HG03571 (cell line): Measurements from ENCODE around the gene CHD5.
"Not testable (repeated sequence)": the region's sequence is repeated elsewhere in the genome, so short reads cannot be mapped to it uniquely, and the experiment has no call there.

Experiments used
- ATAC-seq: cut with Tn5 transposase; IDR thresholded peaks from one replicate; pipeline ENCODE4 v1.9.1; 2021; ENCODE audit not compliant: unreplicated experiment

CHD5 gene

GRCh38 chr1:6180268-6180706, at the start of gene CHD5:
Gene CHD5 (minus strand): TSS chr1:6180321. CDS start chr1:6180023, 298 bp downstream.
- no peak for ATAC-seq

- ATAC-seq = no peak
Observed at GRCh38 chr1:6225651-6226050, 45.5 kb upstream of the CHD5 start.

- ATAC-seq = no peak
Observed at GRCh38 chr1:6224718-6225117, 44.6 kb upstream of the CHD5 start.

- no peak for ATAC-seq
Observed at GRCh38 chr1:6223617-6224016, 43.5 kb upstream of the CHD5 start.

GRCh38 chr1:6222636-6223035, 42.5 kb upstream of the CHD5 start:
- ATAC-seq = no peak

GRCh38 chr1:6221210-6221784, 41.2 kb upstream of the CHD5 start:
- no peak for ATAC-seq

GRCh38 chr1:6220236-6220635, 40.1 kb upstream of the CHD5 start:
- no peak for ATAC-seq

GRCh38 chr1:6219641-6220040, 39.5 kb upstream of the CHD5 start:
- ATAC-seq = not testable (repeated sequence)

- ATAC-seq = no peak
Observed at GRCh38 chr1:6218375-6219164, 38.4 kb upstream of the CHD5 start.

- ATAC-seq = no peak
Observed at GRCh38 chr1:6212193-6212959, 32.3 kb upstream of the CHD5 start.

- ATAC-seq = no peak
Observed at GRCh38 chr1:6211731-6212130, 31.6 kb upstream of the CHD5 start.

- no peak for ATAC-seq
Observed at GRCh38 chr1:6210591-6211355, 30.7 kb upstream of the CHD5 start.

GRCh38 chr1:6209661-6210580, 29.8 kb upstream of the CHD5 start:
- no peak for ATAC-seq

GRCh38 chr1:6208723-6209660, 28.9 kb upstream of the CHD5 start:
- ATAC-seq = no peak

- no peak for ATAC-seq
Observed at GRCh38 chr1:6207921-6208320, 27.8 kb upstream of the CHD5 start.

- ATAC-seq = no peak
Observed at GRCh38 chr1:6207075-6207885, 27.2 kb upstream of the CHD5 start.

- no peak for ATAC-seq
Observed at GRCh38 chr1:6206520-6206855, 26.4 kb upstream of the CHD5 start.

GRCh38 chr1:6205849-6206519, 25.9 kb upstream of the CHD5 start, which contains the start of gene RNF207:
Gene RNF207 (plus strand): TSS chr1:6206119. CDS start chr1:6206536, 417 bp downstream.
- ATAC-seq = no peak
